Hepatocyte (in vitro differentiated cells): ENCODE data around the gene SLC13A1. TPM values are rescaled to one million over a fixed set of nuclear protein-coding genes. Genes with fewer than 3 reads are reported as not detected.

ENCODE experiments used
- DNase-seq: peaks from one replicate; pipeline ENCODE4 v3.0.0-alpha.2; 2016; ENCODE audit warnings: low spot score
- H2AFZ ChIP-seq: fragments of 200-600 bp; sonication (generic); 2 replicates; pipeline ENCODE4 v1.6.0; 2016; ENCODE audit warnings: antibody characterized with exemption, mild to moderate bottlenecking
- H3K27ac ChIP-seq: fragments of 200-600 bp; sonication (generic); 2 replicates; pipeline ENCODE4 v1.5.1; 2016; ENCODE audit warnings: mild to moderate bottlenecking
- H3K27me3 ChIP-seq: fragments of 200-600 bp; sonication (generic); 2 replicates; pipeline ENCODE4 v1.6.1; 2016
- H3K36me3 ChIP-seq: fragments of 200-600 bp; sonication (generic); replicated peaks from 2 replicates; pipeline ENCODE4 v1.5.1; 2016; ENCODE audit warnings: low read depth; ENCODE audit not compliant: insufficient read depth
- H3K4me1 ChIP-seq: fragments of 200-600 bp; sonication (generic); 2 replicates; pipeline ENCODE4 v1.5.1; 2016; ENCODE audit warnings: mild to moderate bottlenecking, moderate library complexity; ENCODE audit not compliant: insufficient read depth
- H3K4me2 ChIP-seq: fragments of 200-600 bp; sonication (generic); 2 replicates; pipeline ENCODE4 v1.6.0; 2016
- H3K4me3 ChIP-seq: fragments of 200-600 bp; sonication (generic); 2 replicates; pipeline ENCODE4 v1.5.1; 2016; ENCODE audit warnings: mild to moderate bottlenecking
- H3K79me2 ChIP-seq: fragments of 200-600 bp; sonication (generic); 2 replicates; pipeline ENCODE4 v1.6.0; 2017; ENCODE audit warnings: mild to moderate bottlenecking
- H3K9me2 ChIP-seq: fragments of 200-600 bp; sonication (generic); replicated peaks from 2 replicates; pipeline ENCODE4 v1.6.0; 2017; ENCODE audit warnings: mild to moderate bottlenecking; ENCODE audit not compliant: insufficient read depth
- H3K9me3 ChIP-seq: fragments of 200-600 bp; sonication (generic); 2 replicates; pipeline ENCODE4 v1.5.1; 2016; ENCODE audit warnings: low read depth, mild to moderate bottlenecking
- H4K20me1 ChIP-seq: fragments of 200-600 bp; sonication (generic); 2 replicates; pipeline ENCODE4 v1.6.0; 2016; ENCODE audit warnings: mild to moderate bottlenecking; ENCODE audit not compliant: insufficient read depth, poor library complexity, severe bottlenecking
- EZH2 ChIP-seq: fragments of 200-600 bp; sonication (generic); IDR thresholded peaks from 2 replicates; pipeline ENCODE4 v1.6.1; 2016; ENCODE audit warnings: antibody characterized with exemption, mild to moderate bottlenecking, borderline replicate concordance
- EZH2phosphoT487 ChIP-seq: fragments of 200-600 bp; sonication (generic); IDR thresholded peaks from one replicate; pipeline ENCODE4 v1.6.1; 2018; ENCODE audit warnings: antibody characterized with exemption, mild to moderate bottlenecking, low read depth, moderate library complexity; ENCODE audit not compliant: unreplicated experiment, severe bottlenecking
- WGBS: methylation state at CpG from one replicate; pipeline ENCODE4 v1.1.6; 2016; ENCODE audit warnings: low lambda C conversion rate; ENCODE audit errors: missing lambda C conversion rate; 5-methylcytosine and 5-hydroxymethylcytosine counted together
- polyA plus RNA-seq: library from polyadenylated mRNA; unstranded; fragments of >200 nt; fragmentation: Nextera tagmentation; extraction: Ambion mirVana; gene quantifications from 2 replicates; pipeline ENCODE4 v1.2.1, GENCODE V29; 2016
- total RNA-seq: library from RNA; depleted of rRNA; stranded (reverse); fragments of >200 nt; gene quantifications from 2 replicates; pipeline ENCODE4 v1.2.3, GENCODE V29; 2014
- TF ChIP-seq, protein P1 (sequence below): fragments of 200-600 bp; sonication (generic); IDR thresholded peaks from 2 replicates; pipeline ENCODE4 v1.5.1; 2016; ENCODE audit warnings: antibody characterized with exemption, mild to moderate bottlenecking; ENCODE audit not compliant: poor library complexity

Gene SLC13A1
- total and polyA plus RNA-seq, 2 experiments from 2014 or later: 0.07 TPM; not detected in 1

DNA sequence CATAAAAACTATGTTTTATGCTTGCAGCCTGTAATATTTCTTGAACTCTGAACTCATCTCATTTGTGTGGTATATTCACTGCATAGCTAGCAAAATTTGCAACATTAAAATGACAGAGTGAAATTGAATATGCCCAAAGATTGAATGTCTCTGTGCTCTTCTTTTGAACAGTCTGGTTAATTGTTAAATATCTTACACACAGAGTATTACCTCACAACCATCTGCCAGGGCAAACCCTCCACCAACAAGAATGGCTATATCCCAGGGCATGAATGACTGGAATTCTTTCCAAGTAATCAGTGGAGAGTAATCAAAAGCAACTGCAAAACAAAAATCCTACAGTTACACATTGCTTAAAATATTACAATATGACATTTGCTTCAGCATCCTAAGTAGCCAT, 76.9 kb downstream of the SLC13A1 start:
- H3K4me3 ChIP-seq: no peak overlapping the region
- H3K9me2 ChIP-seq: no peaks in the 10 kb centered on the region
- H3K27ac ChIP-seq: no peak overlapping the region
- H3K9me3 ChIP-seq: no peaks in the 10 kb centered on the region
- no peaks in the 10 kb centered on the region for H3K36me3 ChIP-seq
- no peaks in the 10 kb centered on the region for H3K27me3 ChIP-seq
- DNase-seq: no peak
- H4K20me1 ChIP-seq: no peaks in the 10 kb centered on the region
- no peak overlapping the region for H3K4me2 ChIP-seq
- H3K79me2 ChIP-seq: no peaks in the 10 kb centered on the region
- no peaks in the 10 kb centered on the region for H3K4me1 ChIP-seq
- H2AFZ ChIP-seq: no peak overlapping the region
- TF ChIP-seq EZH2phosphoT487 (no peak), EZH2 (no peak)
- TF ChIP-seq, protein P1, sequence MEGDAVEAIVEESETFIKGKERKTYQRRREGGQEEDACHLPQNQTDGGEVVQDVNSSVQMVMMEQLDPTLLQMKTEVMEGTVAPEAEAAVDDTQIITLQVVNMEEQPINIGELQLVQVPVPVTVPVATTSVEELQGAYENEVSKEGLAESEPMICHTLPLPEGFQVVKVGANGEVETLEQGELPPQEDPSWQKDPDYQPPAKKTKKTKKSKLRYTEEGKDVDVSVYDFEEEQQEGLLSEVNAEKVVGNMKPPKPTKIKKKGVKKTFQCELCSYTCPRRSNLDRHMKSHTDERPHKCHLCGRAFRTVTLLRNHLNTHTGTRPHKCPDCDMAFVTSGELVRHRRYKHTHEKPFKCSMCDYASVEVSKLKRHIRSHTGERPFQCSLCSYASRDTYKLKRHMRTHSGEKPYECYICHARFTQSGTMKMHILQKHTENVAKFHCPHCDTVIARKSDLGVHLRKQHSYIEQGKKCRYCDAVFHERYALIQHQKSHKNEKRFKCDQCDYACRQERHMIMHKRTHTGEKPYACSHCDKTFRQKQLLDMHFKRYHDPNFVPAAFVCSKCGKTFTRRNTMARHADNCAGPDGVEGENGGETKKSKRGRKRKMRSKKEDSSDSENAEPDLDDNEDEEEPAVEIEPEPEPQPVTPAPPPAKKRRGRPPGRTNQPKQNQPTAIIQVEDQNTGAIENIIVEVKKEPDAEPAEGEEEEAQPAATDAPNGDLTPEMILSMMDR: no peak

DNA sequence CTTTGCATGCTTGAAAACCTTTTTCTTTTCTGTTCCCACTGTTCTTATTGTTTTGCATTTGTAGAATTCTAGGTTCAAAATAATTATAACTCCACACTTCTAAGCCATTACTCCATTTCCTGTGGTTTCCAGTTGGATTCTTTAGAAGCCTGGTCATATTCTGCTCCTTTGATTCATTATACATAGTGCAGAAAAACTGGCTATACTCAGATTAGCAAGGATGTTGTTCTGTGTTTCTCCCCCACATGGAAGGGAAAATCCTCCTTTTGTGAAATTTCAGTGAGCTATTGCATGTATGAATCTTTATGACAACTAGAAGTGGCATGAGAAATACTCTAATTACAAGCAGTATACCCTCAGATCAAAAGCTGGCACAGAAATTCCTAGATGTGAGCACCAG, 79.5 kb downstream of the SLC13A1 start:
- Histone ChIP-seq H3K9me2 (no peaks in the 10 kb centered on the region), H3K9me3 (no peaks in the 10 kb centered on the region), H3K36me3 (no peaks in the 10 kb centered on the region), H3K4me1 (no peaks in the 10 kb centered on the region), H3K79me2 (no peaks in the 10 kb centered on the region), H3K4me3 (no peak overlapping the region), H3K27ac (no peak overlapping the region), H3K4me2 (no peak overlapping the region), H2AFZ (no peak overlapping the region), H4K20me1 (no peaks in the 10 kb centered on the region), H3K27me3 (no peaks in the 10 kb centered on the region)
- DNase-seq: no peak
- TF ChIP-seq EZH2phosphoT487 (no peak), EZH2 (no peak)
- TF ChIP-seq, protein P1: no peak

DNA sequence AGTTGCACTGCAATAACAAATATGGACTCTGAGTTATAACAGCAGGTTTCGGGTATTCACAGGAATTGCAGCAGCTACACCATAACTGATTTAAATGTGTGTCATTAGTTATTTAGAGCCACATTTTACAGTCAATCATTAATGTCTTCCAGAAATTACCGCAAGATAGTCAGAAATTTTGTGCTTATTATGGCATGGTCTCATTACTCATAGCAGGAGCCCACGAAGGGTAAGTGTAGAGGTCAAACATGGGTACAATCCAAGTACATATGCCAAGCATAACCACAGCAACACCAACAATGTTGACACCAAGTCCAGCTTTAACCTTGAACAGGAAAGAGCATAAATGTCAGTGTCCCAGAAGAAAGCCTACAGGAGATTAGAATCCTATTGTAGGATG, 84.4 kb downstream of the SLC13A1 start:
- H3K4me2 ChIP-seq: no peak overlapping the region
- no peaks in the 10 kb centered on the region for H4K20me1 ChIP-seq
- 98% methylated on average over 3 of the region's 3 CpGs for WGBS
- H3K4me1 ChIP-seq: no peaks in the 10 kb centered on the region
- DNase-seq: no peak
- TF ChIP-seq EZH2phosphoT487 (no peak), EZH2 (no peak)
- TF ChIP-seq, protein P1: no peak
- no peak overlapping the region for H2AFZ ChIP-seq
- no peaks in the 10 kb centered on the region for H3K27me3 ChIP-seq
- H3K9me2 ChIP-seq: peaks cover 4% of the 10 kb centered on the region
- no peaks in the 10 kb centered on the region for H3K9me3 ChIP-seq
- no peak overlapping the region for H3K4me3 ChIP-seq
- no peaks in the 10 kb centered on the region for H3K36me3 ChIP-seq
- no peak overlapping the region for H3K27ac ChIP-seq
- no peaks in the 10 kb centered on the region for H3K79me2 ChIP-seq

- Histone ChIP-seq H3K36me3 (no peaks in the 10 kb centered on the region), H3K27me3 (no peaks in the 10 kb centered on the region), H3K9me3 (no peaks in the 10 kb centered on the region), H2AFZ (no peak overlapping the region), H3K9me2 (peaks cover 4% of the 10 kb centered on the region), H3K4me3 (no peak overlapping the region), H3K79me2 (no peaks in the 10 kb centered on the region), H3K4me2 (no peak overlapping the region), H4K20me1 (no peaks in the 10 kb centered on the region), H3K27ac (no peak overlapping the region), H3K4me1 (no peaks in the 10 kb centered on the region)
- TF ChIP-seq EZH2phosphoT487 (no peak), EZH2 (no peak)
- TF ChIP-seq, protein P1: no peak
- WGBS: 98% methylated on average over 2 of the region's 2 CpGs
- DNase-seq: no peak
Observed at GRCh38 chr7:123114288-123114687, 85.5 kb downstream of the SLC13A1 start.
